ACC112 (cell line): ENCODE data around the gene PIK3C2B.
"Not testable (repeated sequence)": the region's sequence is repeated elsewhere in the genome, so short reads cannot be mapped to it uniquely, and the experiment has no call there.

ENCODE experiments used
- H2AFZ ChIP-seq: fragments of 200-600 bp; sonication (generic); one replicate; pipeline ENCODE4 v1.6.0; 2017; ENCODE audit warnings: antibody characterized with exemption, low read length; ENCODE audit not compliant: unreplicated experiment
- H3K27ac ChIP-seq: fragments of 200-600 bp; sonication (generic); 2 replicates; pipeline ENCODE4 v1.5.1; 2014; ENCODE audit warnings: low read depth, mild to moderate bottlenecking, antibody characterized with exemption, low read length, moderate library complexity
- H3K27me3 ChIP-seq: fragments of 200-600 bp; sonication (generic); 2 replicates; pipeline ENCODE4 v1.6.1; 2014; ENCODE audit warnings: mild to moderate bottlenecking, antibody characterized with exemption, low read length, moderate library complexity, mixed read lengths; ENCODE audit not compliant: insufficient read depth
- H3K36me3 ChIP-seq: fragments of 200-600 bp; sonication (generic); 2 replicates; pipeline ENCODE4 v1.6.1; 2016; ENCODE audit warnings: mild to moderate bottlenecking, antibody characterized with exemption, low read length, moderate library complexity, mixed read lengths; ENCODE audit not compliant: insufficient read depth
- H3K4me1 ChIP-seq: fragments of 200-600 bp; sonication (generic); one replicate; pipeline ENCODE4 v1.6.1; 2016; ENCODE audit warnings: low read length, mixed read lengths; ENCODE audit not compliant: insufficient read depth, unreplicated experiment, control insufficient read depth
- H3K4me3 ChIP-seq: fragments of 200-600 bp; sonication (generic); 2 replicates; pipeline ENCODE4 v1.5.1; 2014; ENCODE audit warnings: mild to moderate bottlenecking, low read depth, low read length
- H3K79me2 ChIP-seq: fragments of 200-600 bp; sonication (generic); one replicate; pipeline ENCODE4 v1.6.0; 2016; ENCODE audit warnings: low read length; ENCODE audit not compliant: control insufficient read depth, unreplicated experiment, insufficient read depth

PIK3C2B gene

GRCh38 chr1:204495777-204496176 lies 1.2 kb upstream of the PIK3C2B start:
- Histone ChIP-seq H2AFZ (no peak overlapping the region), H3K27ac (no peak overlapping the region), H3K36me3 (no peaks in the 10 kb centered on the region), H3K4me1 (peaks cover 3% of the 10 kb centered on the region), H3K4me3 (no peak overlapping the region), H3K27me3 (peaks cover 26% of the 10 kb centered on the region), H3K79me2 (no peaks in the 10 kb centered on the region)

DNA sequence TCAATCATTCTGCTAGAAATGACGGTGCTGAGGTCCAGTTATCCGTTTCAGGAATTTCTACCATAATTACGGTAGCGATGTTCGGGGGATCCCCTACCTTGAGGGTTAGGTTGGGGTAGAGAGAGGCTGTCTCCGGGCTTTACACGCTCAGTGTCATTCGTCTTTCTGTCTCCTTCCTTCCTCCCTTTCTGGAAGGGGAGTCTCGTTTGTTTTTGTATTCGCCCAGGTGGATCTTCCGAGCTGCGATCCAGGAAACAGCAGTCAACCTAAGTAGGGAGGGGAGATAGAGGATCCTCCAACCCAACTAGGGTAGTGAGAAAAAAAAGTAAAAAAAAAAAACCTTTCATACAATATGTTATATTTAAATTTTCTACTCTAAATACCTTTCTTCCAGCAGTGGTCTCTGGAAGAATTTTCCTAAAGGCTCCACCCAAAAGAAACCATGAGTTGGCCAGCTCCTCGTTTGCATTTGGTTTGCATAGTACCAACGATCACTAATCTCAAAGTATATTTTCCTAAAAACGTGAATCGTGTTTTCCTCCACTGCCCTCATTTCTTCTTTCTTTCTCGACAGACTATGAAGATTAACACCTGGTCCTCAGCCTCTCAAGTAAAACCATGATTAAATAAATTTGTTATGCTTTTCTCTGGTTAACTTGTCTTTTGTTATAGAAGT lies 611 bp upstream of the PIK3C2B start:
- no peaks in the 10 kb centered on the region for H3K36me3 ChIP-seq
- H3K4me1 ChIP-seq: peaks cover 3% of the 10 kb centered on the region
- H3K27ac ChIP-seq: no peak overlapping the region

DNA sequence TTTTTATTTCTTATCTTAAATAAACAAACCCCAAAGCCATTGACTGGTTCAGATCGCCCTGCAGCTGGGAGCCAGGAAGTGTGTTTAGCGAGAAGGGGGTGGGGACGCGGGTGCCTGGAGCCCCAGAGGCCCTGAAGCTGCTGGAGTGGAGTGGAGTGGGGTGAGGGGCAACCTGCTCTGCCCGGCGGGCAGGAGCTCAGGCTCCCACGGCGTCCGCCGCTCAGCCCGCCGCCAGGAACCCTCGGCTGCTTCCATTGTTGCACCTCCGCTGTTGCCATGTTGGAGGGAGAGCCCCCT lies 673 bp downstream of the PIK3C2B start:
- peaks cover 38% of the 10 kb centered on the region for H3K27me3 ChIP-seq

More for the DNA sequence above, 611 bp upstream of the PIK3C2B start:
- Histone ChIP-seq H2AFZ (peak overlapping the region; percentile 3), H3K4me3 (peak overlapping the region; percentile 81), H3K79me2 (no peaks in the 10 kb centered on the region), H3K27me3 (peaks cover 28% of the 10 kb centered on the region)

GRCh38 chr1:204493145-204493983 lies 1.2 kb downstream of the PIK3C2B start:
- Histone ChIP-seq H3K4me3 (peak overlapping the region; percentile 81), H3K4me1 (peaks cover 3% of the 10 kb centered on the region), H3K36me3 (no peaks in the 10 kb centered on the region), H2AFZ (no peak overlapping the region), H3K27ac (no peak overlapping the region), H3K27me3 (peaks cover 44% of the 10 kb centered on the region), H3K79me2 (no peaks in the 10 kb centered on the region)

More for the DNA sequence above, 673 bp downstream of the PIK3C2B start:
- Histone ChIP-seq H3K36me3 (no peaks in the 10 kb centered on the region), H2AFZ (peak overlapping the region; percentile 45), H3K79me2 (no peaks in the 10 kb centered on the region), H3K4me1 (peaks cover 3% of the 10 kb centered on the region), H3K4me3 (peak overlapping the region; percentile 81), H3K27ac (no peak overlapping the region)

- no peak overlapping the region for H2AFZ ChIP-seq
- H3K4me1 ChIP-seq: peaks cover 3% of the 10 kb centered on the region
- H3K27ac ChIP-seq: no peak overlapping the region
- no peaks in the 10 kb centered on the region for H3K79me2 ChIP-seq
- H3K36me3 ChIP-seq: no peaks in the 10 kb centered on the region
- H3K4me3 ChIP-seq: no peak overlapping the region
- H3K27me3 ChIP-seq: peaks cover 52% of the 10 kb centered on the region
Observed at GRCh38 chr1:204491655-204492054, 3.0 kb downstream of the PIK3C2B start.

DNA sequence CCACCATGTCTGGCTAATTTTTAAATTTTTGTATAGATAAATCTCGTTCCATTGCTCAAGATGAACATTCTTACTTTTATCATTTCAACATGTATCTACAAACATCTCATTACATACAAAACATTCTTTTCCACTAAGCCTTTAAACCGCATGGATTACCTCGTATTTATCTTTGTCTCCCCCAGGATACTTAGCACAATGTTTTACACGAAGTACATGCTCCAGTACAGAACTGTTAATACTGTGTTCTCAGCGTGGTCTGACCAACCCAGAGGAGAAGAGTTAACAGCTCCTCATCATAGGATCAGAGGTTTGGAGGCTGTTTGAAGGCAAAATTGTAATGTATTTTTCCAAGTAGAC lies 7.4 kb downstream of the PIK3C2B start:
- Histone ChIP-seq H3K36me3 (no peaks in the 10 kb centered on the region), H3K4me3 (no peak overlapping the region), H3K4me1 (no peaks in the 10 kb centered on the region), H3K27ac (no peak overlapping the region), H3K27me3 (peaks cover 35% of the 10 kb centered on the region), H3K79me2 (no peaks in the 10 kb centered on the region), H2AFZ (no peak overlapping the region)

DNA sequence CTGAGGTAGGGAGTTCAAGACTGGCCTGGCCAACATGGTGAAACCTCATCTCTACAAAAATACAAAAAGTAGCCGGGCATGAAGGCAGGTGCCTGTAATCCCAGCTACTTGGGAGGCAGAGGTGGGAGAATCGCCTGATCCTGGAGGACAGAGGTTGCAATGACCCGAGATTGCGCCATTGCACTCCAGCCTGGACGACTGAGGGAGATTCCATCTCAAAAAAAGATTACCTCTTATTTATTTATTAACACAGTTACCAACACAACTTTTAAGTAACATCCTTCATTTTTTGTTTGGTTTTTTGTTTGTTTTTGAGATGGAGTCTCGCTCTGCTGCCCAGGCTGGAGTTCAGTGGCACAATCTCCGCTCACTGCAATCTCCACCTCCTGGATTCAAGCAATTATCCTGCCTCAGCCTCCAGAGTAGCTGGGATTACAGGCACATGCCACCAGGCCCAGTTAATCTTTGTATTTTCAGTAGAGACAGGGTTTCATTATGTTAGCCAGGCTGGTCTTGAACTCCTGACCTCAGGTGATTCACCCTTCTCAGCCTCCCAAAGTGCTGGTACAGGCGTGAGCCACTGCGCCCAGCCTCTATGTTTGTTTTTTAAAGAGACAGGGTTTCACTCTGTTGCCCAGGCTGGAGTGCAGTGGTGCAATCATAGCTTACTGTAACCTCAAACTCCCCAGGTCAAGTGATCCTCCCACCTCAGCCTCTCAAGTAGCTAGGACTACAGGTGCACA lies 7.9 kb downstream of the PIK3C2B start:
- H2AFZ ChIP-seq, H3K79me2 ChIP-seq, H3K4me1 ChIP-seq, H3K4me3 ChIP-seq, H3K36me3 ChIP-seq, H3K27ac ChIP-seq: not testable (repeated sequence)
- H3K27me3 ChIP-seq: peaks cover 29% of the 10 kb centered on the region

- H3K36me3 ChIP-seq: no peaks in the 10 kb centered on the region
- H3K27me3 ChIP-seq: peaks cover 22% of the 10 kb centered on the region
- no peak overlapping the region for H3K4me3 ChIP-seq
- peaks cover 5% of the 10 kb centered on the region for H3K4me1 ChIP-seq
- H3K27ac ChIP-seq: no peak overlapping the region
- H2AFZ ChIP-seq: no peak overlapping the region
- H3K79me2 ChIP-seq: no peaks in the 10 kb centered on the region
Observed at GRCh38 chr1:204483791-204484190, 10.8 kb downstream of the PIK3C2B start.

DNA sequence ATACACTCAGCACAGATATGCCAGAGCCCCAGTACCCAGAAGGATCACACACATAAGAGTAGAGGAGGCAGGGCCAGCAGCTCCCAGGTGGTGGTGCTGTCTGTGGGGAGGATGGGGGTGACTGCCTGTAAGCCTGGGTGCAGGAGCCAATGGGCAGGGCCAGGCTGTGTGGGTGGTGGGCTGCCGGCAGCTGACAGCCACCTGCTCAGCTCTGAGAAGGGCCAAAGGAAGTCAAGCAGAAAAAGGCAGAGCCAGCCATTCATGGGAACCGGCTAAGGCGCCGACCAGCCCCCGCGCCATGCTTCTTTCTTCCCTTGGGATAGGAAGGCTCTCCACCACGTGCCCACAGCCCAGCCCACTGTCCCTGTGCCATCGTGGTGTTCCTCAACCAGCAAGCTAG lies 14.1 kb downstream of the PIK3C2B start:
- Histone ChIP-seq H2AFZ (no peak overlapping the region), H3K27me3 (peaks cover 26% of the 10 kb centered on the region), H3K4me1 (peaks cover 17% of the 10 kb centered on the region), H3K27ac (no peak overlapping the region), H3K4me3 (no peak overlapping the region), H3K79me2 (no peaks in the 10 kb centered on the region), H3K36me3 (no peaks in the 10 kb centered on the region)

GRCh38 chr1:204479387-204480136 lies 15.0 kb downstream of the PIK3C2B start:
- Histone ChIP-seq H2AFZ (no peak overlapping the region), H3K27me3 (peaks cover 36% of the 10 kb centered on the region), H3K27ac (no peak overlapping the region), H3K4me3 (no peak overlapping the region), H3K79me2 (no peaks in the 10 kb centered on the region), H3K36me3 (no peaks in the 10 kb centered on the region), H3K4me1 (peaks cover 17% of the 10 kb centered on the region)
